AG04449 (cell line): Measurements from ENCODE around the gene MYBPH.

ENCODE experiments used
- CTCF ChIA-PET: fragments of 350-600 bp; formaldehyde crosslinking; extraction: SDS; loops from one replicate; lab custom pipeline; 2021; ENCODE audit warnings: antibody characterized with exemption; lab: Yijun Ruan, JAX
- POLR2A ChIA-PET: fragments of 400-600, 350-600 bp; formaldehyde crosslinking; extraction: SDS; loops from one replicate; lab custom pipeline; 2020; ENCODE audit warnings: antibody characterized with exemption, inconsistent platforms; lab: Yijun Ruan, JAX
- DNase-seq: peaks from one replicate; pipeline ENCODE4 v3.0.0-alpha.2; 2010; ENCODE audit warnings: low read depth, low spot score
- H3K4me3 ChIP-seq: 2 replicates; pipeline ENCODE4 v1.5.1; 2011; ENCODE audit warnings: low read depth, mild to moderate bottlenecking, control low read depth, low read length
- TF ChIP-seq, protein P1 (sequence below): IDR thresholded peaks from one replicate; pipeline ENCODE4 v1.5.1; 2011; ENCODE audit warnings: mild to moderate bottlenecking, moderate library complexity, low read length, control low read depth, inconsistent platforms; ENCODE audit not compliant: insufficient read depth; ENCODE audit errors: missing control alignments

The MYBPH gene

GRCh38 chr1:203138066-203138465, 37.6 kb downstream of the MYBPH start:
- CTCF ChIA-PET = interaction anchor here (0.7 to 2.6 kb wide), 5 partner anchors 9 to 35 kb away, joined by 3 to 16 read pairs (median 4); partner anchors contain the start of gene ADORA1
- POLR2A ChIA-PET = no interaction called here
- DNase-seq = no peak
- TF ChIP-seq, protein P1, sequence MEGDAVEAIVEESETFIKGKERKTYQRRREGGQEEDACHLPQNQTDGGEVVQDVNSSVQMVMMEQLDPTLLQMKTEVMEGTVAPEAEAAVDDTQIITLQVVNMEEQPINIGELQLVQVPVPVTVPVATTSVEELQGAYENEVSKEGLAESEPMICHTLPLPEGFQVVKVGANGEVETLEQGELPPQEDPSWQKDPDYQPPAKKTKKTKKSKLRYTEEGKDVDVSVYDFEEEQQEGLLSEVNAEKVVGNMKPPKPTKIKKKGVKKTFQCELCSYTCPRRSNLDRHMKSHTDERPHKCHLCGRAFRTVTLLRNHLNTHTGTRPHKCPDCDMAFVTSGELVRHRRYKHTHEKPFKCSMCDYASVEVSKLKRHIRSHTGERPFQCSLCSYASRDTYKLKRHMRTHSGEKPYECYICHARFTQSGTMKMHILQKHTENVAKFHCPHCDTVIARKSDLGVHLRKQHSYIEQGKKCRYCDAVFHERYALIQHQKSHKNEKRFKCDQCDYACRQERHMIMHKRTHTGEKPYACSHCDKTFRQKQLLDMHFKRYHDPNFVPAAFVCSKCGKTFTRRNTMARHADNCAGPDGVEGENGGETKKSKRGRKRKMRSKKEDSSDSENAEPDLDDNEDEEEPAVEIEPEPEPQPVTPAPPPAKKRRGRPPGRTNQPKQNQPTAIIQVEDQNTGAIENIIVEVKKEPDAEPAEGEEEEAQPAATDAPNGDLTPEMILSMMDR = no peak
- no peak overlapping the region for H3K4me3 ChIP-seq

GRCh38 chr1:203137324-203137723, 38.3 kb downstream of the MYBPH start:
- POLR2A ChIA-PET = no interaction called here
- TF ChIP-seq, protein P1 = no peak
- H3K4me3 ChIP-seq = no peak overlapping the region
- CTCF ChIA-PET = interaction anchor here (0.7 to 2.6 kb wide), 5 partner anchors 10 to 36 kb away, joined by 3 to 16 read pairs (median 4); partner anchors contain the start of gene ADORA1
- DNase-seq = no peak

DNA sequence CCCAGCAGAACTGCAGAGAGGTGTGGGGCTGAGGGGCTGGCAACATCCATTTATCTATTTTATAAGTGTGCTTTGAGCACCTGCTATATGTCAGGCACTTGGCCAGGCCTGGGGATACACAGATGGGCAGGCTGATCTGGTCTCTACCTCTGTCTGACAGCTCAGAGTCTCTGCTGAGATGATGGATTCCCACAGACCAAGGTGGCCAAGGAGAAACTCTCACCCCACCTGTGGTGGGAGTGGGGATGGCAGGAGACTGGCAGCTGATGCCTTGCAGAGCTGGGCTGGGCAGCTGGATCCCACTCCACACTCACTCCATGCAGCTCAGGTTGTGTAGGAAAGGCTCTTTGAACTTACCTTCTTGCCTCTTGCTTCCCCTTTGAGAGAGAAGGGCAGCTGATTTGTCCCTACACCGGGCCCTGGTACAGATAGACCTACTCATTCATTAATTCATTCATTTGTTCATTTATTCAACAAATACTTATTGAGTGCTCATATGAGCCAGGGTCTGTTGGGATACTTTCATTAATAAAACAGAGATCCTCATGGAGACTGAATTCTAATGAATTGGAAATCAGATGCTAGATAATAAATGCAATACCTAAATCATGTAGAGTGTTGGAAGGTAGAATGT, 39.1 kb downstream of the MYBPH start:
- ChIA-PET POLR2A (no interaction called here), CTCF (interaction anchor here (0.9 to 2.6 kb wide), 5 partner anchors 8 to 80 kb away, joined by 3 to 16 read pairs (median 4); partner anchors contain the start of gene ADORA1)
- DNase-seq = no peak
- no peak overlapping the region for H3K4me3 ChIP-seq
- TF ChIP-seq, protein P1 = peak; percentile 7

GRCh38 chr1:203135636-203136305, 39.9 kb downstream of the MYBPH start:
- TF ChIP-seq, protein P1 = no peak
- H3K4me3 ChIP-seq = no peak overlapping the region
- POLR2A ChIA-PET = no interaction called here
- DNase-seq = no peak
- CTCF ChIA-PET = interaction anchor here (0.9 to 2.6 kb wide), 6 partner anchors 9 to 81 kb away, joined by 3 to 16 read pairs (median 4); partner anchors contain the start of gene ADORA1

DNA sequence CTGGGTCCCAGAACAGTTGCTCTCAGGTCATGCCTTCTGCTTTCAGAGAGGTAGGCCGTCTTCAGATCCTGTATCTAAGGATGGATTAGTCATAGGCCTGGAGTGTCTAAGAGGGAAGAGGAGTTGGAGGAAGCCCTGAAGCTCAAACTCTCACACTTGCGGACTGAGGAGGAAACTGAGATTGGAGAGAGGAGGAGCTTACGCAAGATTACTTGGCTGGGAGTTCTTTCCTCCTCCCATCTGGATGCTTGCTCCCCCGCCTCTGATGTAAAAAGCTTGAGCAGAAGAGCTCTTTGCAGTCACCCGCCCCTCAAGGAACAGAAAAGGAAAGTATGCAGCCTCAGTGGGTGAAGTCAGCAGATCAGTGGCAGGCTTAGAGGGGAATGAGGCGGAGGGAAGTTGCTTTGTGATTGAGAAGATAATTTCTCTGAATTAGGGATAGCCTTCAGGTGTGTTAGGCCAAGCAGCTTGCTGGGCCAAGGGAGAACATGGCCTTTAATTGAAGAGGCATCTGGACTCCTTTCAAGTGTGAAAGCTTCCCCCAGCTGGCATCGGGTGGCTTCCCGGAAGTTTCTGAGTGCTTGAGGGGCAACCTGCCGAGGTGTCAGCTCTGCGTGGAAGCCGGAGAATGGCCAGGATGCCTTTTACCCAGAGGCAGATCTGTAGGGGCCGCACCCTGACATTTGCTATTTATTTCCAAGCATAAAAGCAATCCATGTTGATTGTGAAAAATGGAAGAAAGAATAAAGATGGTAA, 41.5 kb downstream of the MYBPH start:
- ChIA-PET POLR2A (interaction anchor here (0.6 to 1.0 kb wide), 2 partner anchors 13 to 18 kb away, joined by 3 read pairs; no protein-coding TSS in a partner anchor), CTCF (interaction anchor here (1.0 to 3.5 kb wide), 9 partner anchors 9 to 134 kb away, joined by 3 to 22 read pairs (median 8); no protein-coding TSS in a partner anchor)
- no peak for DNase-seq
- no peak overlapping the region for H3K4me3 ChIP-seq
- TF ChIP-seq, protein P1 = no peak
